Measurements from ENCODE around the gene CEP70. TPM values are rescaled to one million over a fixed set of nuclear protein-coding genes. Genes with fewer than 3 reads are reported as not detected.

The CEP70 gene
- total RNA-seq, 1 experiment from 2014 or later = 43.9 TPM

DNA sequence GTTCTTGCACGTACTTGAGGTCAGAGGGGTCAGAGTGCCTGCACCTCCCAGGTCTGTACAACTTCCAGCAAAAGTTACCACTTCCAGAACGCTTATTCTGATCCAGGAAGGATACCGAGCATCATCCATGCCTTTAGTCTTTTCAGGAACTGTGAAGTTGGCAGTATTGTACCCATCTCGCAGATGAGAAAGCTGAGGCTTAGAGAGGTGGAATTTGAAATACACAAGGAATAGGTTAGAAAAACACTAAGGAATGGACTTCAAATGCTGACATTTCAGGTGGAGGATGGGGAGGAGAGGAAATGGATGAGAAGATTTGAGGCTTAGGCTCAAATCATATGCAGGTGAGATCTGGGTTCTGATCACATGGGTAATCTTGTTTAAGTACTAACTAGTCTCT, 148.4 kb downstream of the CEP70 start:
- no peaks in the 10 kb centered on the region for H3K9me3 ChIP-seq (ENCODE audit: low read length)
- H3K9ac ChIP-seq (ENCODE audit: low read length) = no peak overlapping the region
- no peak overlapping the region for H3K4me2 ChIP-seq (ENCODE audit: low read depth, low read length, poor library complexity, severe bottlenecking)
- H4K20me1 ChIP-seq (ENCODE audit: insufficient read depth, low read depth, low read length) = no peaks in the 10 kb centered on the region
- no peak for DNase-seq
- H3K79me2 ChIP-seq (ENCODE audit: low read length) = no peaks in the 10 kb centered on the region
- no peaks in the 10 kb centered on the region for H3K27me3 ChIP-seq (ENCODE audit: low read length)
- H2AFZ ChIP-seq (ENCODE audit: low read length) = no peak overlapping the region
- no peak overlapping the region for H3K27ac ChIP-seq (ENCODE audit: low read length)
- no peaks in the 10 kb centered on the region for H3K9me2 ChIP-seq (replicated peaks; ENCODE audit: insufficient read depth, low read length)
- no peak overlapping the region for H3K4me3 ChIP-seq (ENCODE audit: low read length)
- no peaks in the 10 kb centered on the region for H3K4me1 ChIP-seq (ENCODE audit: low read length)
- no peaks in the 10 kb centered on the region for H3K36me3 ChIP-seq (ENCODE audit: insufficient read depth, low read length)

DNA sequence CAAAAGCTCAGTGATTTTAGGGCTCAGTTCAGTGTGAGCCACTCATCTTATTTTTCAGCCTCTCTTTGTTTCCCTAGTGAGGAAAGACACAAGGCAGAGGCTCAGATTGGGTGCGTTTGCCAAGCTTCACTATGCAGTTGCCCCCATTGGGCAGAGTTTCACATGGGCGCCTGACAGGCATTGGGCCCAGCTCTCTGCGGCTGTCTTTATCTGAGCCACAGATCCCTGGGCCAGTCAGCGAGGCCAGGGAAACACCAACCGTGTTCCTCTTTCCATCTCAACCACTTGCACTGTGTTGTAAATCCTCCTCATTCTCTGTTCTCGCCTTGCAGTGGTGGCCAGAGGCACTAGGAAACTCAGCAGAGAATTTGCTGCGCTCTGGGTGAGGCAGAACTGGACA, 148.8 kb downstream of the CEP70 start:
- no peaks in the 10 kb centered on the region for H4K20me1 ChIP-seq (ENCODE audit: insufficient read depth, low read depth, low read length)
- no peaks in the 10 kb centered on the region for H3K36me3 ChIP-seq (ENCODE audit: insufficient read depth, low read length)
- H3K27ac ChIP-seq (ENCODE audit: low read length) = no peak overlapping the region
- no peaks in the 10 kb centered on the region for H3K4me1 ChIP-seq (ENCODE audit: low read length)
- H2AFZ ChIP-seq (ENCODE audit: low read length) = no peak overlapping the region
- no peak overlapping the region for H3K4me3 ChIP-seq (ENCODE audit: low read length)
- H3K79me2 ChIP-seq (ENCODE audit: low read length) = no peaks in the 10 kb centered on the region
- H3K9me2 ChIP-seq (replicated peaks; ENCODE audit: insufficient read depth, low read length) = no peaks in the 10 kb centered on the region
- H3K9me3 ChIP-seq (ENCODE audit: low read length) = no peaks in the 10 kb centered on the region
- H3K27me3 ChIP-seq (ENCODE audit: low read length) = no peaks in the 10 kb centered on the region
- H3K4me2 ChIP-seq (ENCODE audit: low read depth, low read length, poor library complexity, severe bottlenecking) = no peak overlapping the region
- DNase-seq = no peak
- no peak overlapping the region for H3K9ac ChIP-seq (ENCODE audit: low read length)

Other genes starting within 250 kb of the CEP70 start
- gene MRAS, start 245.7 kb downstream of the CEP70 start, total RNA-seq (2014; rRNA removed; shearing (Covaris generic); ENCODE audit: low replicate concordance) = not detected in 2 replicates
- gene ESYT3, start 159.6 kb downstream of the CEP70 start, total RNA-seq (2014; rRNA removed; shearing (Covaris generic); ENCODE audit: low replicate concordance) = not detected in 2 replicates
- 39.2 and 58.0 TPM in 2 replicates for gene FAIM, start 14.5 kb upstream of the CEP70 start, total RNA-seq (2014; rRNA removed; shearing (Covaris generic); ENCODE audit: low replicate concordance)
- gene PIK3CB, start 240.7 kb upstream of the CEP70 start, total RNA-seq (2014; rRNA removed; shearing (Covaris generic); ENCODE audit: low replicate concordance) = 13.0 and 35.3 TPM in 2 replicates